Ovary (tissue), 3 donors: ENCODE data around the gene DDX39A.

Experiments used
- CTCF ChIP-seq, 3 donors: fragments of 450-650 bp in 2 of 3; fragments of 200-600 bp in 1 of 3; IDR thresholded peaks; one replicate each; pipeline versions ENCODE4 v1.5.1 to v1.8.0; 2016 to 2022; ENCODE audit warnings: antibody characterized with exemption in 3 of 3, mild to moderate bottlenecking in 1 of 3
- EP300 ChIP-seq: sonication (generic); formaldehyde crosslinking; IDR thresholded peaks from one replicate; pipeline ENCODE4 v1.6.1; 2017; ENCODE audit warnings: antibody characterized with exemption
- POLR2A ChIP-seq: fragments of 450-650 bp; IDR thresholded peaks from one replicate; pipeline ENCODE4 v1.6.1; 2017; ENCODE audit warnings: antibody characterized with exemption, mild to moderate bottlenecking, moderate library complexity
- donor health status: DM: no; HTN: no; CAD: no.

GRCh38 chr19:14450876-14451275 is 31.7 kb upstream of the DDX39A start:
- TF ChIP-seq POLR2A (no peak), EP300 (no peak), CTCF (IDR thresholded peaks at IDR 0.05) (no peak)
